ENCODE results near the gene ARHGAP10.

DNA sequence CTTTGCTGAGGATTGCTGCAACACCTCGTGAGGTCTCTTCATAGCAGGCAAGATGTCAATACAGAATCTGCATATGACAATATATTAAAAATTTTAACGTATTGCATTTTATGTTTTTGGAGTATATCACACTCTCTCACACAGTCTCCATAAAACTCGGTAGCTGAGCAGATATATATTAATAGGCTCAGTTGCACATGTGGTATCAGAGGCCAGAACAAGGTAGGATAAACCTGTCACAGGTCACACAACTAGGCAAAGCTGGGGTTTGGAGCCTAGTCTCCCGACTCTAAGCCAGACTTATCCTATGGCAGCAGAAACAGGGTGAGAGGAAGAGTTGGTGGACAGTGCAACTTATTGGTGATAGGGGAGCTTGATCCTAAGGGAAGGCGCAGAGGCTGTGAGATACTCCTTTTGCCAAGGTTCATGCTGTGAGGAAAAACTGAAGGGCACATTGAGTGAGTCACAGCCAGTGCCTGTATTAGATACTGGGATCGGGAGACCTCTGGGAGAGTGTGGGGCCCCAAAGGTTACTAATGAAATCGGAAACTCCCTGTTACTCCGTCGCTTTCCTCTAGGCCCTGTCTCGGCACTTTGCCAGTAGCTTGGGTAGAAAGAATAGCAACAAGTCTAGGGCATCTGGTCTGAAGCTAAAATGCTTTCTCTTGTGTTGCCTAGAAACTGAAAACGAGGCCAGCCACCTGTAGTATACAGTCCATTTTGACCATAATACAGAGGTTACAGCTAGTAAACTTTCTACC, 195.7 kb downstream of the ARHGAP10 start:
- TF ChIP-seq, protein P1, sequence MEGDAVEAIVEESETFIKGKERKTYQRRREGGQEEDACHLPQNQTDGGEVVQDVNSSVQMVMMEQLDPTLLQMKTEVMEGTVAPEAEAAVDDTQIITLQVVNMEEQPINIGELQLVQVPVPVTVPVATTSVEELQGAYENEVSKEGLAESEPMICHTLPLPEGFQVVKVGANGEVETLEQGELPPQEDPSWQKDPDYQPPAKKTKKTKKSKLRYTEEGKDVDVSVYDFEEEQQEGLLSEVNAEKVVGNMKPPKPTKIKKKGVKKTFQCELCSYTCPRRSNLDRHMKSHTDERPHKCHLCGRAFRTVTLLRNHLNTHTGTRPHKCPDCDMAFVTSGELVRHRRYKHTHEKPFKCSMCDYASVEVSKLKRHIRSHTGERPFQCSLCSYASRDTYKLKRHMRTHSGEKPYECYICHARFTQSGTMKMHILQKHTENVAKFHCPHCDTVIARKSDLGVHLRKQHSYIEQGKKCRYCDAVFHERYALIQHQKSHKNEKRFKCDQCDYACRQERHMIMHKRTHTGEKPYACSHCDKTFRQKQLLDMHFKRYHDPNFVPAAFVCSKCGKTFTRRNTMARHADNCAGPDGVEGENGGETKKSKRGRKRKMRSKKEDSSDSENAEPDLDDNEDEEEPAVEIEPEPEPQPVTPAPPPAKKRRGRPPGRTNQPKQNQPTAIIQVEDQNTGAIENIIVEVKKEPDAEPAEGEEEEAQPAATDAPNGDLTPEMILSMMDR (IDR thresholded peaks at IDR 0.05) = no peak
- TF ChIP-seq POLR2A (IDR thresholded peaks at IDR 0.05) = no peak
